Renal pelvis (tissue), 4 donors: ENCODE measurements around the gene PLOD2. TPM values are rescaled to one million over a fixed set of nuclear protein-coding genes. Genes with fewer than 3 reads are reported as not detected.

Experiments used
- DNase-seq: peaks from one replicate; pipeline ENCODE4 v3.0.0-alpha.2; 2013
- polyA plus RNA-seq, 3 donors: library from polyadenylated mRNA; unstranded; fragments of 120-200 nt; gene quantifications; one replicate each; pipeline ENCODE4 v1.2.1, GENCODE V29; 2013; ENCODE audit not compliant: insufficient read length in 3 of 3

PLOD2 gene
- polyA plus RNA-seq, 3 donors = 126 to 162 (median 152) TPM

DNA sequence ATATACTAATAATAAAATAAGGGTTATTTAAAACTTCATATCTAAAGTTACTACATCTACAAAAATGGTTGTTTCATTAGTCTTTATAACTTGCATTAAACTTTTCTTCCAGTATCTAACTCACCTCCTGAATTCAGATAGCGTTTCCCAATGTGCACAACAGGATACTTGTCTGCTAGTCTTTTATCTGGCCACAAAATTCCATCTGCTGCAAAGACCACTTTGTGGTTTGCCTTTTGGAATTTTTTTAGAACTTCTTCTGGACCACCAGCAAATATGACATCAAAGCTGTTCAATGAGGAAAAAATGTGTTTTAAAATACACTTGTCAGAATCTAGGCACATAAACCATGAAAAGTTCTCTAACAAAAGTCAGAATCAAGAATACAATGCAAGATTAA lies 50.8 kb downstream of the PLOD2 start:
- DNase-seq = no peak

DNA sequence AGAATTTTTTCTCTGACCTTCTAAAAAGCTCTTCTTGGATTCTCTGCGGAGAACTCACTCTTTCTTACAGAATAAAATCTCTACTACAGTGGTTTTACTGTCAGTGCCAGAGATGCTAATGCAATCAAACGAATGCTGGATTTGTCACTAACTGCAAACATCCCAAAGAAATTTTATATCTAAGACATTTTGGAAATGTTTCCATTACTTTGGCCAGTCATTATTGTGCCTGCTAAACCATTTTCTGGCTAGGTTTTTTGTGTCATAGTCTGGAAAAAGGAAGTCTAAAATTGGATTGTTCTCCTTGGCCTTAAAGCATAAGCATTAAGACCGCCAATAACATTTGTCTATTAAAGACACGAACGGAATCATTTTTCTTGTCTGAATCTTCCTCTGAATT lies 54.0 kb downstream of the PLOD2 start:
- DNase-seq = no peak

DNA sequence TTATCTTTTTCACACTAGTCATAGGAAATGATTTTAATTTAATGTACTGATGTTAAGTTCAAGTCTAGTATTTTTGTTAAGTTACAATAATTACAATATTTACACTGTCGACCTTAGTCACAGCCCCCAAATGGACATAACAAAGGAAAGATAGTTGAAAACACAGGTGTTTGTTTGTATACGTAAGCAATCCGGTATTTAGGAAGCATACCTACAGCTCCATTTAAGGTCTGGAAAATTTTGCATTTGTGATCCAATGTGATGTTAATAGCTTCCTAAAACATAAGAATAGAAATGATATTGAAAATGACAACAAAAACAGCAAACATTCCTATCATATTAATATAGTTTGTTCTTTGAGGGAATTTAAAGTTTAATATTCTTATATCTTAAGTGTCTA lies 56.9 kb downstream of the PLOD2 start:
- DNase-seq = no peak

DNA sequence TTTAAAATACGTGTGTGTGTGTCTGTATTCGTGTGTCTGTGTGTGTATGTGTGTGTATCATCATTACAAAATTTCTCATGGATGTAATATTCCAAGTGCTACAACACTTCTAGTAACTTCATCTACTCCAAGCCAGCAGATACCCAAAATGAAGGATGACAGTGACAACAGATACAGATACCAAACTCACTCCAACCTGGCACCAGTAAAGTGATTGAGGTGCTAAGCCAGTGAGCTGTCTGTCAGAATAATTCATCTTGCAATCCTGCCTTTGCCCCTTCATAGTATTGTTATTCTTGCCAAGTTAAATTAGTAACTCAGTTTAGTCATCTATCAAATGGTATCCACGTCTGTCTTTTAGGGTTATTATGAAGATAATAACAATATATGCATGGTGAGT lies 58.1 kb downstream of the PLOD2 start:
- DNase-seq = no peak

DNA sequence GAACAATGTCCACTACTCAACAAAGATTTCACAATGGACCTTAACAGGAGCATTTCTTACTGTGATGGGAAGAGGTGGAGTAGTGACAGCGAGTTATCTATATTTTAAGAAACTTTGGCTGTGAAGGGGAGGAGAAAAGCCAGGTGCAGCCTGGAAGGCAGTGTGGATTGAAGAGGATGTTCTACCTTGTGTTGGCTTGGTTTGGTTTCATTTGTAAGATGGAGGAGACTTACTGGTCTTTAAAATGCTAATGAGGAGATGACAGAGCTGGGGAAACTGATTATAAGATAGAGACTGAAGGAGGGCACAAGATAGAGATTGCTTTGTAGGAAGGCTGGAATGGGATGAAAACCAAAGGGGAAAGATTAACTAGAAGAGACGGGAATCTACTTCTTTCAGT lies 59.4 kb downstream of the PLOD2 start:
- DNase-seq = no peak

DNA sequence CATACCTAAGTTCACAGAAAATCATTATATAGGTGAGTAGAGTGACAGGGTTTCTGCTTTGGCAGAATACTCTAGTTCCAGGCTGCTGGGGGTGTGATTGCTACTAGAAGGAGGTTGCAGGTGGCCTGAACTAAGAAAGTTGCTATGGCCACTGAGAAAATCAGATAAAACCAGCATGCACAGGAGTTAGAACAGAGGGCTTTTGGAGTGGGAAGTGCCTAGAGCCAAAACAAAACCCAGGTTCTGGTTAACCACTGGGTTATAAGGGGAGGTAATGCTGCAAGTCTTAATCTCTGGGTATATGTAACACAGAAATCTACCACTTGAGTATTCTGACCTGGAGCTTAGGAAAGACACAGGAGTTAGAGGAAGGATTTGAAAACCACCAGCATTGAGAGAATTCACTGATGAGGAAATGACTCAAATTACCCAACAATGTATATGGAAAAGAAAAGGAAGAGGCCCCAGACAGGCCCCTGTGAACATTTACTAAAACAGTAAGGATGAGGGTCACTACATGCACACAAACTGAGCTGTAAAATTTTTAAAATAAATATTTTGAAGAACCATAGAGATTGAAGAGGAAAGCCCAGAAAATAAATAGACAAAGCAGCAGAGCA lies 60.0 kb downstream of the PLOD2 start:
- DNase-seq = no peak

DNA sequence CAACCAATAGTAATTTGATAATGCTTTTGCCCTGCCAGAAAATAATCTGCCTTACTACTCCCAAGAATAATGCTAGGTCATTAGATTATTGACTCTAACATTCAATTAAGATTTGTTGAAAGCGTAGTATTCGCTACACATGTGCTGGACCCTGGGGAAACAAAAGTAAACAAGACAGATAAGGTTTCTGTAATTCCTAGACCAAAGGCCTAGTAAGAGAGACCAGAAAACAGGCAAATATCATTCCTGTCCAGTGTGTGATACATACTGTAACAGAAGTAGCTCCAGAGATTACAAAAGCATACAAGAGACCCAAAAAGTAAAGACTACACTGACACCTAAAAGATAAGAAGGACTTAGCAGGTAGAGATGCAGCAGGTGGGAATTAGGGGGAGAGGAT lies 60.8 kb downstream of the PLOD2 start:
- DNase-seq = no peak

DNA sequence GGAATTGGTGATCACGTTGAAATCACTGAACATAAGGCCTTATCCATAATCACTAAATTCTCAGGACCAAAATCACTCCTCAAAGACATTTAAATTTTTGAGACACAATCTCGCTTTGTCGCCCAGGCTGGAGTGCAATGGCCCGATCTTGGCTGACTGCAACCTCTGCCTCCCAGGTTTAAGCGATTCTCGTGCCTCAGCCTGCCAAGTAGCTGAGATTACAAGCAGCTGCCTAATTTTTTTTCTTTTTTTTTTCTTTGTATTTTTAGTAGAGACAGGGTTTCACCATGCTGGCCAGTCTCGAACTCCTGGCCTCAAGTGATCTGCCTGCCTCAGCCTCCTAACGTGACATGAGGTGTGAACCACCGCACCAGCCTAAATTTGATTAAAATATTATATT lies 61.7 kb downstream of the PLOD2 start:
- DNase-seq = no peak

DNA sequence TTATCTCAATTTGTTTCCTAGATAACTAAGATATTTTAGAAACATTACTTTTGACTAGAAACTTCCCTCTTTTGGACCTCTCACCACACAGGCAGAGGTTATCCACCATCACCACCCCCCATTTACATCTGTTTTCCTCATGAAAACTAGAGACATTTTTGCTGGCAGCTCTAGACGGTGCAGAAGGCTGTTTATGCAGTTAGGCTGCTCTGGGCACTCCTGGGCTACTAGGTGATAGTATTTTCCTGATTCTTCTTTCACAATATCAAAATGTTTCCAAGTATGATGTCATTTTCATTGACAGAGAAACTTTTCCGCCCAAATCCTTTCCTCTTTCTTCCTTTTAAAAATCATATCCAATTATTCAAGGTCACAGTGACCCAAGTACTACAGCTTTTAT lies 67.1 kb downstream of the PLOD2 start:
- no peak for DNase-seq

DNA sequence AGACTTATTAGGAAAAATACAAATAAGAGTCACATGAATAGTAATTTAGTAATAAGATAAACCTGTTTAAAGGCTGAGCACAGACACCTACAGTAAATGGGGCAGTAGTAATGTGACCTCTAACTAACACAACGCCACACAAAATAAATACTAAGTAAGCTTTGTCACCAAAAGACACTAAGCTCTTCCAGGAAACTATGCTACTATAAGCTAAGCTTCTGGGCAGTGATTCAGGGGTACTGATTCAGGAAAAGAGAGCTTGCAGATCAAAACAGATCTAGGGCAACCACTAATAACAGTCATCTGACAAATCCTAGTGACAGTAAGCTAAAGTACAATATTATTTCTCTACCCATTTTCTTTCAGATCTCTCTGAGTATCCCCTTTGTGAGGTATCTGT lies 68.8 kb downstream of the PLOD2 start:
- DNase-seq = no peak

DNA sequence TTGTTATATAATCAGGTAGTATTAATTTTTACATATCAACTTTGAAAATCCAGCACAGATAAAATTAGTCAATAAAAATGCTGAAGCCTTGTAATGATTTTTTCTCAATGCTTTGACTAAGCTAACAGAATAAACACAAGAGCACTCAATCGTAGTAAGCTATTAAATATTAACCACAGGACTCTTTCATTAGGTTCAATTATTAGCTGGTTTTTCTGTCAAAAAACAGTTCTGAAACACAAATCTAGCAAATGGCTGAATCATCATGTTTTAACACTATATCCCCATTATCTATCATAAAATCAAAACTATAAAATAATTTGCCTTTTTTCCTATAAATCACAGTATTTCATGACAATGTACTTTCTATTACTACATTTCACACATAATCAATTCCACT lies 69.6 kb downstream of the PLOD2 start:
- DNase-seq = peak; percentile 7

DNA sequence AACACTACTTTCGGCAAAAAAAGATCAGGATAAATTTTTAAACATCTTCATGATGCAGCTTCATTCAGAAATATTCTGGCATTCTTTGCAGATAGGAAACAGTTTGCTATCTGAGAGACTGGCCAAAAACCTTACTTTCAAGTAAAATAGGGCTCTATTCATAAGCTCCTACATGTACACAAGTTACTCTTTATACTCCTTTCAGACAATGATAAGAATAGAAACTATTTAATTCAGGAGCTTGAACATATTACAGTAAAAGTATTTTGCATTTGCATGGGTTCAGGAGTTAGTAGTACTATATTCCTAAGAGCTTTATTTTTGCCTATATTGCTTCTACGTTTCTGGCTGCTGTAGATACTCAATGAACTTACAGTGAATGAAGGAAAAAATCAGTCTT lies 70.5 kb downstream of the PLOD2 start:
- no peak for DNase-seq

DNA sequence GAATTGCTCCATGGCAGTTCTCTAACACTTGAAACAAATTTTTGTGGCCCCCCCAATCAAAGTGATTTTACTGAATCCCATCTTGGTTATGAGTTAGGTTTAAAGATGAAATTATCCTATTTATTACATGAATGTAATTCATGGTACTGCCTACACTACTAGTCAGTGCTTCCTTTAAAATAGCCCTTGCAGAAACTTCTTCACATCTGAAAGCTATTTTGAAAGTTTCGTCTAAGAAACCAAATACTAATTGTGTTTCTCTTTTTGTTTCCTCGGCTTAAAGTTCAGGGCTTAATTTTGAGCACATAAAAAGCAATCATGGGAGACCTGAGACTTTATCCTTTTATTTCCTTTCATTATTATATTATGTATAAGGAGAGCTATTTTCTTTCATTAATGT lies 72.1 kb downstream of the PLOD2 start:
- no peak for DNase-seq

DNA sequence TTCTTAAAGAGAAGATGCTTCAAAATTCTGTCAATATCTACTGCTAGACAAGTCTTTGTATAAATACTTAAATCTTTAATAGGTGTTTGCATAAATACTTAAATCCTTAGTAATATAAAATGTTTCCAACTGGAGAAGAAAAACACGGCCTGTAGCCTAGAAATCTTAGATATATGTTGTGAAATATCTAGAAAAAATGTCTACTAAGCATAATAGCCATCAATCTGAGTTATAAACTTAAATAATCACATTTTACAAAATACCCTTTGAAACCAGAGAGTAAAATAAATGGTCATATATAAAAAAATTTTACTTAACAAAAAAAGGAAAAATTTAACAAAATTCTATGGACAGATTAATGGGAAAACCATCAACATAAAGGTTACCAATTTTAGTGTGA lies 73.9 kb downstream of the PLOD2 start:
- DNase-seq = no peak

DNA sequence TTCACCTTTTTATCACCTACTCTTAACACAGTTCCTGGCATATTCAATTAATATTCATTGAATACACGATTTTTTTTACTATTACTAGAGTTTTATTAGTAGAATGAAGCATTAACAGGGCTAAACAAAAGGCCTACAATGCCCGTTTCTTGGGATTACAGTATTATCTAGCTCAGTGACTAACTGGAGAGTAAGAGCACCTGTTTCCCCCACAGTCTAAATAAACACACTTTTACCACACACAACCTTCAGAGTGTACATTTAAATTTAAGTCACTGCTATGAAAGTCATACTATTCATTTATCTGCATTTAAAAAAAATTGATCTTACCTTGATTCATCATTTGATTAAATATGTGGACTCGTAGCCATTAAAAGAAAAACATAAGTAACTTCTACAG lies 74.8 kb downstream of the PLOD2 start:
- DNase-seq = no peak

DNA sequence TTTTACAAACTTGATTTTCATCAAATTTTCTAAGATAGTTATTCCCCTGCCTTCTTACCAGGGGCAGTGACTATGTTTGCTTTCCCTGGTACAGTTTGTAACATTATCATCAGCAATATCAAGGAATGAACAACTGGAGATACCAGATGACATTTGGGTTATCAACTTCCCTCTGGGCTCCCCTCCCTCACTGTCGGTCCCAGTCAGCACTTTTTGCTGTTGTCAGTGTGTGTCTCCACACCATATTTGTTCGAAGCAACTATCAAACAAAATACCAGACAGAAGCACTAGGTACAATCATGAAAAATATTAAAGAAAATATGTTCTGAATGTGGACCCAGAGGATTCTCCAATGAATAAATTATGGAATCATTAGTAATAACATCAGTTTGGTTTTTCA lies 75.3 kb downstream of the PLOD2 start:
- DNase-seq = no peak

DNA sequence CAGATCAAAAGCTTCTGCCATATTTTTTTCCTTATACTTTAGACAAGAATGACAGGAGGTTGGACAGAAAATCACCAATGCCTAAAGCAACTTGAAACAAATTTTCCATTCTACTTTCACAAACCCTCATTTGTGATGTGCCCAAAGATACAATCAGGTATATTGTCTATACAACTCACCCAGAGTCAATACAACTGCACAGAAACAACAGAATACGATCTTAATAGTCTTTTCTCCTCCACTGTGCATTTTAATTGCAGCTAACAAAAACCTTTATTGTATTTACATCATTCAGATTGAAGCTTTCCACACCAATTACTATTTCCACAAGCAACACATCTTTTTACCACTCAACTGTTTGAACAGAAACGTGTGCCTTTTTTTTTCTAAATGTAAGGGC lies 80.4 kb downstream of the PLOD2 start:
- no peak for DNase-seq

DNA sequence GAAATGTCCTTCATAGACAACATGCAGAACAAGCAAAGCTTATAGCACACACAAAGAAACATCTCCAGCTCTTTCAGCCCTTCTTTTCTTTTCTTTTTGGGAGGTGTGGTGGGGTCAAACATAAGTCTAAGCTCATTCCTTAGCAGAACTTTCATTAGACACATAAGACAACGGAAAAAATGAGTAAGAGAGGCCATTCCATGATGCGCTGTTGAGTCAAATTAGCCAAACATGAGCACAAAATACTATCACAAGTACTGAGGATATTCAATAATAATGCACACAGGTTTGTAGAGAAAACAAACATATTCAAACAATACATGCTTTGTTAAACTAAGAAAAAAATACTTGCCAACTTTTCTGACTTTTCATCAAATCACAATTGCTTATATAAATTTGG lies 83.0 kb downstream of the PLOD2 start:
- no peak for DNase-seq

DNA sequence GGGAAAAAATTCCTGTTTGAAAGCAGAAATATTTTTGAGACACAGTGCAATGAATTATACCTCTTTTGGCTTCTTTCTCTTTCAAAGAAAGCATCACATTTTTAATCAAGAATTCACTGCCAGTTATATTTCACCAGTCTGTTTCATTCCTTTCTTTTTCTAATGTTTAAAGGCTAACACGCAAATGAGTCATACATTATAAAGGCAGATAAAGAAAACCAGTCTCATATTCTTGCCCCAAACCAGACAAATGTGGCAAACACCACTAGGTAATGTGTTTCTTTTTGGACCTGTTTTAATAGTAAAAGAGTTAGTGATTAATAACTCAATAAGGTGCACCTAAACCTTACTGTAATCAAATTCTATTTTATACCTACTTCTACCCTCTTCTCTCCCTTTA lies 83.8 kb downstream of the PLOD2 start:
- DNase-seq = no peak

DNA sequence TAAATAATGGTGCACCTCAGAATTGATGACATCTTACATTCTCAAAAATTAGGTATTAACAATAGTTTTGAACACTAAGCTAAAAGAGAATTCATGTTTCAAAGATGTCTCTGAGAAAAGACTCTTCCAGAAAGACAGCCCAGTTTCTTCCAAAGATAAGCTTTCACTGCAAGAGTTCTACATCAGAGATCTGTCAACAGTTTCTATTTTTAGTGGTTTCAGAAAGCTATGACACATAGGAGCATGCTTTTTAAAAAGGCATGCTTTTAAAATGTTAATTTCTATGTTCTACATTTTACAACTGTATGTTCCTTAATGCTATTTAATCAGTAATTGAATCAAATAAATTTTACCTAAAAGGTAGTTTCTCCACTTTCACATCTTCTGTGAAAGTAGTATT lies 88.2 kb downstream of the PLOD2 start:
- no peak for DNase-seq

DNA sequence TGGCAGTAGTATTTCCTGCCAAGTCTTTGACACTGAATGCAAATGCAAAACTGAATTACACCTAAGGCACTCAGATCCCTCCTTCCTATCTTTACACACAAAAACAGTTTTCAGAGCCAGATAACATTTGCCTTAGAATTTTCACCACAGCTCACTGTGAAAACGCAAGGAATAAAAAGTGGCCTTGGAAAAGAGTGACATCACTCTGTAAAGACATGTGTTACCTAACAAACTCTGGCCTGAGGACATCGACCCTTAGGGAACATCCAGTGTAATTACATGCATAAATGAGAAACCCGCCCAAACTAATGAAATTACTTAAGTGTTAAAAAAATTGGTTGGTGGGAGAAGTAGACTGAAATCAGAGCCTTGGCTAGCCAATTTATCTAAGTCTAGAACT lies 88.9 kb downstream of the PLOD2 start:
- no peak for DNase-seq

DNA sequence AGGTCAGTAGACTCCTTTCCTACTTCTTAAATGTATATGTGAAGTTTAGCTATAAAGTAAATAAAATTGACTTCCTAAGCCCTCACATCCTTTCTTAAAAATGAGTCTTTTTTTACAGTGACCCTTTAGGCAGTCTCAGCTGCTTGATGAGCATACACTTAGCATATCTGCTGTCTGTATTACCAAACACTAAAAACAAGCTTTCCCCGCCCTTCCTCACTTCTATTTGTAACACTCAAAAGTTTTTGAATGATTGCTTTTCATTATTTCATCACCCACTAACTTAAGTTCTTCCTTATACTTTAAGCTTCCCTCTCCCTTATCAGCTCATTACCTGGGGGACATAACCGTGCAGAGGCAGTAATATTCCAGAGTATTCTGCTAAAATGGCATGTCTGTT lies 89.4 kb downstream of the PLOD2 start:
- no peak for DNase-seq

DNA sequence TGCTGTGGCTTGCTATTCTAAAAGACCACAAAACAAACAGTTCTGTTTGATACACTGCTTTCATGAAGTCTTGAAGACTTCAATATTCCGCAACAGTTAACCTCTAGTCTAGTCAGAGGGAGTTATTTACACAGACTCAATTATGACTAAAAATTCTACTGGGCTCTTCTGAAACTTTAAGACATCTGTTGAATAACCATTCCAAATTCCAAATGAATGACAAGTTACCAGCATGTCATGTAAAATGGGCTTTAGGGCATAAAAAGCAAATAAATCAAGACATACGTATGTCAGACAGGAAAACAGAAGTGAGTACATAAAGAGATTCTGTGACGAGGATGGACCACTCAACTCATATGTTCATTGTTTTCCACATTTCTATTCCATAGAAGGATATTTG lies 93.9 kb downstream of the PLOD2 start:
- DNase-seq = no peak

DNA sequence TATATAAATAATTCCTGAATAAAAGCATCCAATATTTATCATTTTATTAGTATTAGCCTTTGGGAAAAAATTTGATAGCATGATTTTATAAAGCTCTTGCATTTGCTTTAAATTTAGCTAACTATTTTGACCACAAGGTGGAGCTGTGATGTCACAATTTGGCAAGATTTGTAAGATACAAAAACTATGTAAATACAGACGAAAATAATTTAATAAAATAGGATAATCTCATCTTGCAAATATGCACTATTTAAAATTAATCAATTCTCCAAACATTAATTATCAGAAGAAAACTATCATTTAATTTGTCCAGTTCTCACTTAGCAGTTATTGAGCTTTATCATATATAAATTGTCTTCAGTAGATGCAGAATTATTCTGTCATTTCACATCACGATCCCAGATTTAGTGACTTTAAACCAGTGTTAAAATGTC lies 95.4 kb downstream of the PLOD2 start:
- DNase-seq = peak; percentile 57

DNA sequence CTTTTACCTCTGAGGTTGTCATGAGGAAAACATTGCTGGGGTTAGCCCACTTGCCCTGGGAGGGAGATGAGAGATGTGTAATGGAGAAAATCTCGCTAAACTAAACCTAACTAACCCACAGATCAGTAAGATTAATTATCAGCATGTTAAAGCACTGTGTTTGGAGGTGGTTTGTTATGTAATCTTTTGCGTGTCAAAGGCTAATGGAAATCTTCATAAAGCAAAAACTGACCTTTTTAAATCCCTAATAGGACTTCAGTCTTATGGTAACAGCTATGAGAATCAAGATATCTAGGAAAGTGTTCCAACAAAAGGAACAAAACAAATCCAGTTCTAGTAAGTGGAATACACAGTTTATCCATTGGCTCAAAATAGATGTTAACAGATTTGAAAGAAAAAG lies 102.7 kb downstream of the PLOD2 start:
- DNase-seq = no peak
